22Rv1 (cell line): ENCODE results near the gene CLEC19A.

Source experiments
- H3K27ac ChIP-seq: fragments of 450-650 bp; 2 replicates; pipeline ENCODE4 v1.5.1; 2017
- CTCF ChIP-seq: fragments of 450-650 bp; IDR thresholded peaks from 2 replicates; pipeline ENCODE4 v1.5.1; 2017; ENCODE audit warnings: mild to moderate bottlenecking
- ZFX ChIP-seq: fragments of 450-650 bp; IDR thresholded peaks from 2 replicates; pipeline ENCODE4 v1.6.1; 2017; ENCODE audit warnings: antibody characterized with exemption, borderline replicate concordance

CLEC19A gene

GRCh38 chr16:19359556-19359955 lies 74.0 kb downstream of the CLEC19A start:
- no peak overlapping the region for H3K27ac ChIP-seq
- no peak for TF ChIP-seq ZFX
- no peak for TF ChIP-seq CTCF
